Measurements from ENCODE around the gene CDC73.
"Not testable (repeated sequence)": the region's sequence is repeated elsewhere in the genome, so short reads cannot be mapped to it uniquely, and the experiment has no call there.

The CDC73 gene

DNA sequence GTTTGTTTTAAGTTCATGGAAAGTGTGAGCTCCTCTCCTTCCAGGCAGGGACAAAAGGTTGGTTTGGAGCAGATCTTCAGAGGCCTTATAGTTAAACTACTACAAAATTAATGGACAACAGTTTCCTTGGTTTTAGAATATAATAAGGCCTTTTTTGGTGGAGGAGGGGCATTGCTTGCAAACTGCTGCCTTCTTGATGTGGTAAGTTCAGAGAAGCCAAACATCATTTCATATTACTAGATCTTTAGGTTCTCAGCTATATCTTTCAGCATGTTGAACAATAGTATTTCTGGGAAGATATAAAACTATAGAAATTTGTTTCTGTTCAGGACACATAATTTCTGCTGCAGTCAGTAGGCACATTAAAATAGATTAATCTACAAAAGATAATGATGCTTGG, 162.4 kb downstream of the CDC73 start:
- no peak for TF ChIP-seq EZH2phosphoT487 (conservative IDR thresholded peaks at IDR 0.05; ENCODE audit: low read length)
- TF ChIP-seq, protein P1, sequence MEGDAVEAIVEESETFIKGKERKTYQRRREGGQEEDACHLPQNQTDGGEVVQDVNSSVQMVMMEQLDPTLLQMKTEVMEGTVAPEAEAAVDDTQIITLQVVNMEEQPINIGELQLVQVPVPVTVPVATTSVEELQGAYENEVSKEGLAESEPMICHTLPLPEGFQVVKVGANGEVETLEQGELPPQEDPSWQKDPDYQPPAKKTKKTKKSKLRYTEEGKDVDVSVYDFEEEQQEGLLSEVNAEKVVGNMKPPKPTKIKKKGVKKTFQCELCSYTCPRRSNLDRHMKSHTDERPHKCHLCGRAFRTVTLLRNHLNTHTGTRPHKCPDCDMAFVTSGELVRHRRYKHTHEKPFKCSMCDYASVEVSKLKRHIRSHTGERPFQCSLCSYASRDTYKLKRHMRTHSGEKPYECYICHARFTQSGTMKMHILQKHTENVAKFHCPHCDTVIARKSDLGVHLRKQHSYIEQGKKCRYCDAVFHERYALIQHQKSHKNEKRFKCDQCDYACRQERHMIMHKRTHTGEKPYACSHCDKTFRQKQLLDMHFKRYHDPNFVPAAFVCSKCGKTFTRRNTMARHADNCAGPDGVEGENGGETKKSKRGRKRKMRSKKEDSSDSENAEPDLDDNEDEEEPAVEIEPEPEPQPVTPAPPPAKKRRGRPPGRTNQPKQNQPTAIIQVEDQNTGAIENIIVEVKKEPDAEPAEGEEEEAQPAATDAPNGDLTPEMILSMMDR (IDR thresholded peaks at IDR 0.05; ENCODE audit: insufficient read depth, low read length, poor library complexity, severe bottlenecking), result no peak
- no peaks in the 10 kb centered on the region for H4K20me1 ChIP-seq (ENCODE audit: low read depth, low read length)
- H3K36me3 ChIP-seq (ENCODE audit: low read length), result no peaks in the 10 kb centered on the region
- H3K27me3 ChIP-seq (ENCODE audit: low read length), result no peaks in the 10 kb centered on the region
- no peaks in the 10 kb centered on the region for H3K9me3 ChIP-seq (ENCODE audit: insufficient read depth, low read length)
- H2AFZ ChIP-seq (ENCODE audit: low read depth, low read length, severe bottlenecking), result no peak overlapping the region
- no peak overlapping the region for H3K4me2 ChIP-seq (ENCODE audit: low read depth, low read length, poor library complexity, severe bottlenecking)
- H3K27ac ChIP-seq (ENCODE audit: low read depth, low read length), result no peak overlapping the region
- no peak overlapping the region for H3K4me3 ChIP-seq (ENCODE audit: insufficient read depth, low read length, poor library complexity, severe bottlenecking)
- H3F3A ChIP-seq (ENCODE audit: insufficient read depth), result no peaks in the 10 kb centered on the region
- no peaks in the 10 kb centered on the region for H3K9me2 ChIP-seq (replicated peaks; ENCODE audit: insufficient read depth, low read length)
- no peak overlapping the region for H3K9ac ChIP-seq (ENCODE audit: low read length)
- H3K79me2 ChIP-seq (ENCODE audit: insufficient read depth, low read length), result no peaks in the 10 kb centered on the region

DNA sequence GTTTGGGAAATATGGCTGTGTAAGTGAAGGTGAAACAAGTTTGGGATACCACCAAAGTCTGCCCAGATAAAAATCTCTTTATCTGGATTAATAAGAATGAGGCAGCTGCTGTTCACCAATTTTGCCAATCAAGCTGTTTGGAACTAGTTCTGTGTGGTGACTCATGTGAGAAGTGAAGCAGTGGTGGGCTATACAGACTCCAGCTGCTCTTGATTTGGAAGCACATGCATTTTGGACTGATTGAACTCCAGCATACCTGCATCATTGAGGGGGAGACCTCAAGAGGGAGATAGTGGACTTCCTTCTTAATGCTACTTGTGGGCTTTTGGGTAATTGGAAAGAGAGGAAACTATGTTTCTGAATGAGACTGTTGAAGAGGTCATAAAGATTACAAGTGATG, 163.8 kb downstream of the CDC73 start:
- Histone ChIP-seq H3K4me3 (ENCODE audit: insufficient read depth, low read length, poor library complexity, severe bottlenecking) (no peak overlapping the region), H3K27me3 (ENCODE audit: low read length) (no peaks in the 10 kb centered on the region), H3K9me3 (ENCODE audit: insufficient read depth, low read length) (no peaks in the 10 kb centered on the region), H2AFZ (ENCODE audit: low read depth, low read length, severe bottlenecking) (no peak overlapping the region), H3K79me2 (ENCODE audit: insufficient read depth, low read length) (no peaks in the 10 kb centered on the region), H3K27ac (ENCODE audit: low read depth, low read length) (no peak overlapping the region), H4K20me1 (ENCODE audit: low read depth, low read length) (no peaks in the 10 kb centered on the region), H3K36me3 (ENCODE audit: low read length) (no peaks in the 10 kb centered on the region), H3K9ac (ENCODE audit: low read length) (no peak overlapping the region), H3K9me2 (replicated peaks; ENCODE audit: insufficient read depth, low read length) (no peaks in the 10 kb centered on the region), H3K4me2 (ENCODE audit: low read depth, low read length, poor library complexity, severe bottlenecking) (no peak overlapping the region), H3F3A (ENCODE audit: insufficient read depth) (no peaks in the 10 kb centered on the region)
- TF ChIP-seq, protein P1 (IDR thresholded peaks at IDR 0.05; ENCODE audit: insufficient read depth, low read length, poor library complexity, severe bottlenecking), result no peak
- TF ChIP-seq EZH2phosphoT487 (conservative IDR thresholded peaks at IDR 0.05; ENCODE audit: low read length), result no peak

DNA sequence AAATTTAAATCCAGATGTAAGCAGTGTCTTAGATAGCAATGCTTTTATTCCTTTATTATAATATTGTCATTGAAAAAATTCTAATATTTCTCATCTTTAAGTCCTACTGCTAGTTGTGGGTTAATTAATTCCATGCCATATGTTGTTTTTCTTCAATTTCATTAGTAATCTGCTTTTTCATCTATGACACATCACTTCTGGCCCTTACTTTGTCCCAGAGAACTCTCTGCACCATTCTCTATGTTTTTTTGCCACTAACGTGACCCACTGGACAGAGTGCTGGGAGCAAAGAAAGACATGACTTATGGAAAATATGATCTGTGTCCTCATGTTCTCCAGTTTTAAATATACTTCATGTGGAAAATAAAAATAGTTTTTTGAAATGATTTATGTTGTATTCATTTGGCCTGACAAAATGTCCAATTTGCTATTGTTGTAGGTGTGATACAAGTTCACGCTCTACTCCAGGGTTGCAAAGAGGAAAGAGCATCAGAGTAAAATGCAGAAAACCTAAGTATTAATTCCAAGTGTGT, 166.8 kb downstream of the CDC73 start:
- not testable (repeated sequence) for H3K36me3 ChIP-seq (ENCODE audit: low read length); H3K9ac ChIP-seq (ENCODE audit: low read length); H3K27me3 ChIP-seq (ENCODE audit: low read length); H3K9me2 ChIP-seq (replicated peaks; ENCODE audit: insufficient read depth, low read length); H3K9me3 ChIP-seq (ENCODE audit: insufficient read depth, low read length); H3K4me2 ChIP-seq (ENCODE audit: low read depth, low read length, poor library complexity, severe bottlenecking); H4K20me1 ChIP-seq (ENCODE audit: low read depth, low read length); H3F3A ChIP-seq (ENCODE audit: insufficient read depth); H3K27ac ChIP-seq (ENCODE audit: low read depth, low read length); H2AFZ ChIP-seq (ENCODE audit: low read depth, low read length, severe bottlenecking); H3K79me2 ChIP-seq (ENCODE audit: insufficient read depth, low read length); H3K4me3 ChIP-seq (ENCODE audit: insufficient read depth, low read length, poor library complexity, severe bottlenecking)

DNA sequence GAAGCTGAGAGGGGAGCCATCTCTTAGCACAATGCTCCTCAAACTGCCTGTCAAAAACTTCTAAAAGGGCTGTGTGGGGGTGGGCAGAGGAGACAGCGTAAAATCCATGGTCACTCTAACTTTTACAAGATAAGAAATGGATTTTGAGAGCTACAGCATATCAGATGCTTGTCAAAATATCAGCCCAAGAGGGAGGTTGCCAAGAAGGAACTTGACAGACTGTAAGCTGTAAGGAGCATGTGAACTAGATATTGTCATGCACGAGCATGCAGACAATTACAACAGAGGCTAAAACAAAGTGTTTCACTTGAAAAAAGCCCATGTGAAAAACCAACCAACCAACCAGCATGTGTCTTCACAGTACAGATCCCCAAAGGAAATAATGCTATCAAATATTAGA, 171.9 kb downstream of the CDC73 start:
- no peaks in the 10 kb centered on the region for H3K36me3 ChIP-seq (ENCODE audit: low read length)
- no peaks in the 10 kb centered on the region for H3K9me3 ChIP-seq (ENCODE audit: insufficient read depth, low read length)
- H3K79me2 ChIP-seq (ENCODE audit: insufficient read depth, low read length), result no peaks in the 10 kb centered on the region
- no peaks in the 10 kb centered on the region for H4K20me1 ChIP-seq (ENCODE audit: low read depth, low read length)
- H3K4me2 ChIP-seq (ENCODE audit: low read depth, low read length, poor library complexity, severe bottlenecking), result no peak overlapping the region
- no peaks in the 10 kb centered on the region for H3F3A ChIP-seq (ENCODE audit: insufficient read depth)
- H3K9ac ChIP-seq (ENCODE audit: low read length), result no peak overlapping the region
- no peak overlapping the region for H2AFZ ChIP-seq (ENCODE audit: low read depth, low read length, severe bottlenecking)
- no peak overlapping the region for H3K4me3 ChIP-seq (ENCODE audit: insufficient read depth, low read length, poor library complexity, severe bottlenecking)
- TF ChIP-seq, protein P1 (IDR thresholded peaks at IDR 0.05; ENCODE audit: insufficient read depth, low read length, poor library complexity, severe bottlenecking), result no peak
- no peak for TF ChIP-seq EZH2phosphoT487 (conservative IDR thresholded peaks at IDR 0.05; ENCODE audit: low read length)
- no peaks in the 10 kb centered on the region for H3K27me3 ChIP-seq (ENCODE audit: low read length)
- no peak overlapping the region for H3K27ac ChIP-seq (ENCODE audit: low read depth, low read length)
- H3K9me2 ChIP-seq (replicated peaks; ENCODE audit: insufficient read depth, low read length), result no peaks in the 10 kb centered on the region

Data from SU-DHL-6 (cell line).